Measurements from ENCODE around the gene CES4A. TPM values are rescaled to one million over a fixed set of nuclear protein-coding genes. Genes with fewer than 3 reads are reported as not detected.

Gene CES4A
- total and polyA plus RNA-seq, 2 of the 13 experiments (the other 11 are each of a cell fraction or from before 2014, with no cell fraction given), result 0.09 to 0.17 TPM

DNA sequence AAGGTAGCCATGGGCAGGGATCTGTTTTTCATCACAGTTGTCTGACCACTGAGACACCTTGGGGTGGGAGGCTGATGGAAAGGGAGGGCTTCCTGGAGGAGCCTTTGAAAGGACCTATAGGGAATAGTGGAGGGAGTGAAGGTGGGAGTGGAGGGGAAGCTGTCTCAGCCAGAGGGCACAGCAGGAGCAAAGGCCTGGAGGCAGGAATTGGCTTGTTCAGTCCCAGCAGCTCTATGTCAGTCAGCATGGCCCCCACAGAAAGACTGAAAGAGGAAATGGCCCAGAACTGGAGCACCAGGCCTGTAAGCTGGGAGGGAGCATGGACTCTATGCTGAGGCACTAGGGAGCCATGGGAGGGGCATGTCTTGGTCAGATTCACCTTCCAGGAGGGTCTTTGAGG, 27.8 kb downstream of the CES4A start (continued):
- TF ChIP-seq, protein P1, sequence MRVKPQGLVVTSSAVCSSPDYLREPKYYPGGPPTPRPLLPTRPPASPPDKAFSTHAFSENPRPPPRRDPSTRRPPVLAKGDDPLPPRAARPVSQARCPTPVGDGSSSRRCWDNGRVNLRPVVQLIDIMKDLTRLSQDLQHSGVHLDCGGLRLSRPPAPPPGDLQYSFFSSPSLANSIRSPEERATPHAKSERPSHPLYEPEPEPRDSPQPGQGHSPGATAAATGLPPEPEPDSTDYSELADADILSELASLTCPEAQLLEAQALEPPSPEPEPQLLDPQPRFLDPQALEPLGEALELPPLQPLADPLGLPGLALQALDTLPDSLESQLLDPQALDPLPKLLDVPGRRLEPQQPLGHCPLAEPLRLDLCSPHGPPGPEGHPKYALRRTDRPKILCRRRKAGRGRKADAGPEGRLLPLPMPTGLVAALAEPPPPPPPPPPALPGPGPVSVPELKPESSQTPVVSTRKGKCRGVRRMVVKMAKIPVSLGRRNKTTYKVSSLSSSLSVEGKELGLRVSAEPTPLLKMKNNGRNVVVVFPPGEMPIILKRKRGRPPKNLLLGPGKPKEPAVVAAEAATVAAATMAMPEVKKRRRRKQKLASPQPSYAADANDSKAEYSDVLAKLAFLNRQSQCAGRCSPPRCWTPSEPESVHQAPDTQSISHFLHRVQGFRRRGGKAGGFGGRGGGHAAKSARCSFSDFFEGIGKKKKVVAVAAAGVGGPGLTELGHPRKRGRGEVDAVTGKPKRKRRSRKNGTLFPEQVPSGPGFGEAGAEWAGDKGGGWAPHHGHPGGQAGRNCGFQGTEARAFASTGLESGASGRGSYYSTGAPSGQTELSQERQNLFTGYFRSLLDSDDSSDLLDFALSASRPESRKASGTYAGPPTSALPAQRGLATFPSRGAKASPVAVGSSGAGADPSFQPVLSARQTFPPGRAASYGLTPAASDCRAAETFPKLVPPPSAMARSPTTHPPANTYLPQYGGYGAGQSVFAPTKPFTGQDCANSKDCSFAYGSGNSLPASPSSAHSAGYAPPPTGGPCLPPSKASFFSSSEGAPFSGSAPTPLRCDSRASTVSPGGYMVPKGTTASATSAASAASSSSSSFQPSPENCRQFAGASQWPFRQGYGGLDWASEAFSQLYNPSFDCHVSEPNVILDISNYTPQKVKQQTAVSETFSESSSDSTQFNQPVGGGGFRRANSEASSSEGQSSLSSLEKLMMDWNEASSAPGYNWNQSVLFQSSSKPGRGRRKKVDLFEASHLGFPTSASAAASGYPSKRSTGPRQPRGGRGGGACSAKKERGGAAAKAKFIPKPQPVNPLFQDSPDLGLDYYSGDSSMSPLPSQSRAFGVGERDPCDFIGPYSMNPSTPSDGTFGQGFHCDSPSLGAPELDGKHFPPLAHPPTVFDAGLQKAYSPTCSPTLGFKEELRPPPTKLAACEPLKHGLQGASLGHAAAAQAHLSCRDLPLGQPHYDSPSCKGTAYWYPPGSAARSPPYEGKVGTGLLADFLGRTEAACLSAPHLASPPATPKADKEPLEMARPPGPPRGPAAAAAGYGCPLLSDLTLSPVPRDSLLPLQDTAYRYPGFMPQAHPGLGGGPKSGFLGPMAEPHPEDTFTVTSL (CRISPR knock-in tag; IDR thresholded peaks at IDR 0.05; ENCODE audit: borderline replicate concordance), result no peak
- TF ChIP-seq EEA1 (CRISPR knock-in tag; IDR thresholded peaks at IDR 0.05; ENCODE audit: borderline replicate concordance), result no peak

DNA sequence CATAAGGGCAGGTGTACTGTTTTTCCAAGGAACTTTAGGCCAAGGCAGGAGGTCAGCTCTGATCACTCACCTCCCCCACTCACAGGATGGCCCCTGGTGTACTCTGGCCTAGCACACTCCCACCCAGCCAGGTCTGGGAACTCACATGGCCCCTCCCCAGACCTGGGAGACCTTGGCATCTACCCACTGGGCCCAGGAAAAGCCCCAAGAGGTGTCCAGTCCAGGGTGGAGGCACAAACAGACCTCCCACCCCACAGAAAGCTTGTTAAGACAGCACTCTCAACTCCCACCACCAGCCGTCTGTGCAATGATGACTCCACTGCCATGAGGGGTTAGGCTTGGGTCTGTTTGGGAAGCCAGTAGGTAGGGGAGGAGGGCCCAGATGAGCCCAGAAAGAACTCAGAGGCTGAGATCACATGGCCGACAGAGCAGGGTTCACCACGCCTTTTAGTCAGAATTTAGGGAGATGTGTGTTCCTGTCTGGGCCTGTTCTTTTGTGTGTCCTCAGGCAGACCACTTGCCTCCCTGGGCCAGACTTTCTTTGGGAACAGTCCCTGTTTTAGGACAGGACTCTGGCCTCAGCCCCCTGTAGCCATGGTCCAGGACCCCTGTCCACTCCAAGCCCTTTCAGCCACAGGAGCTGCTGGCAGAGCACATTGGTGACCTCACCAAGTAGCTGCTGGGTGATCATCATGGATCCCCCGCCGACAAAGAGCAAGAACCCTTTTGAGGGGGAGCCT, 28.5 kb downstream of the CES4A start:
- POLR2A ChIA-PET, result interaction anchor here (1.0 to 1.1 kb wide), 2 partner anchors 124 to 138 kb away, joined by 3 to 10 read pairs; no protein-coding TSS in a partner anchor
- TF ChIP-seq NR1H2 (CRISPR knock-in tag; IDR thresholded peaks at IDR 0.05; ENCODE audit: borderline replicate concordance, low read depth), result no peak
- no peak for TF ChIP-seq NFE2L1 (CRISPR knock-in tag; IDR thresholded peaks at IDR 0.05; ENCODE audit: borderline replicate concordance)
- no peak for TF ChIP-seq NR2F1 (CRISPR knock-in tag; IDR thresholded peaks at IDR 0.05)
- TF ChIP-seq ZNF670 (CRISPR knock-in tag; IDR thresholded peaks at IDR 0.05; ENCODE audit: borderline replicate concordance), result no peak
- TF ChIP-seq CENPT (CRISPR knock-in tag; IDR thresholded peaks at IDR 0.05; ENCODE audit: low read depth), result no peak
- no peak for TF ChIP-seq SMAD9 (CRISPR knock-in tag; IDR thresholded peaks at IDR 0.05)

More for the DNA sequence above, 28.5 kb downstream of the CES4A start:
- peaks cover 43% of the 10 kb centered on the region for H3K4me1 ChIP-seq (ENCODE audit: insufficient read depth, low read length)
- no peaks in the 10 kb centered on the region for H4K20me1 ChIP-seq (ENCODE audit: insufficient read depth, low read length)
- H3K4me3 ChIP-seq (replicated peaks in 1 of 3; ENCODE audit: insufficient read depth in 1 of 3, low read depth in 2 of 3, low read length in 3 of 3), result no peak overlapping the region
- intact Hi-C loops (cut with micrococcal nuclease; ENCODE audit: unreplicated experiment), result loop anchor here (10.0 kb wide), 1 partner anchor 62 kb away; no protein-coding TSS in a partner anchor
- no peaks in the 10 kb centered on the region for H3K36me3 ChIP-seq (replicated peaks in 1 of 2; ENCODE audit: control insufficient read depth in 1 of 2, insufficient read depth in 2 of 2, low read length in 2 of 2)
- H3K4me2 ChIP-seq (ENCODE audit: low read depth, low read length), result no peak overlapping the region
- H2AFZ ChIP-seq (ENCODE audit: low read length), result no peak overlapping the region
- DNase-seq (ENCODE audit: low spot score) (no peak), ATAC-seq (no peak), FAIRE-seq (no peak)
- H3K9me3 ChIP-seq (ENCODE audit: low read length), result no peaks in the 10 kb centered on the region
- no peak overlapping the region for H3K9ac ChIP-seq (ENCODE audit: insufficient read depth, low read depth, low read length)
- BruUV-seq (replicated peaks), result no TSS peak
- CTCF ChIA-PET (ENCODE audit: low intra/inter-chr PET ratio, low total read pairs), result interaction anchor here (0.7 to 4.2 kb wide), 5 partner anchors 39 to 169 kb away, joined by 3 to 28 read pairs (median 12); no protein-coding TSS in a partner anchor
- WGBS (ENCODE audit: low lambda C conversion rate), result 3% methylated on average over 5 of the region's 5 CpGs
- no peaks in the 10 kb centered on the region for H3K79me2 ChIP-seq (ENCODE audit: insufficient read depth, low read length)
- peaks cover 9 to 25% of the 10 kb centered on the region in 2 experiments for H3K27me3 ChIP-seq (ENCODE audit: control insufficient read depth in 1 of 2, insufficient read depth in 2 of 2, low read length in 2 of 2)
- in situ Hi-C loops (cut with HindIII; ENCODE audit: extremely low pct_ligation_motif_present, low pct_unique_long_range_greater_than_20kb), result loop anchor here (5.0 kb wide), 1 partner anchor 140 kb away; the partner anchor contains the start of genes FBXL8 and TRADD
- H3K27ac ChIP-seq (ENCODE audit: extremely low read length, insufficient read depth, low read length), result no peak overlapping the region
